ENCODE data around the gene IQGAP2. TPM values are rescaled to one million over a fixed set of nuclear protein-coding genes. Genes with fewer than 3 reads are reported as not detected.

The IQGAP2 gene
- polyA plus RNA-seq, 1 experiment, result 0.01 TPM

DNA sequence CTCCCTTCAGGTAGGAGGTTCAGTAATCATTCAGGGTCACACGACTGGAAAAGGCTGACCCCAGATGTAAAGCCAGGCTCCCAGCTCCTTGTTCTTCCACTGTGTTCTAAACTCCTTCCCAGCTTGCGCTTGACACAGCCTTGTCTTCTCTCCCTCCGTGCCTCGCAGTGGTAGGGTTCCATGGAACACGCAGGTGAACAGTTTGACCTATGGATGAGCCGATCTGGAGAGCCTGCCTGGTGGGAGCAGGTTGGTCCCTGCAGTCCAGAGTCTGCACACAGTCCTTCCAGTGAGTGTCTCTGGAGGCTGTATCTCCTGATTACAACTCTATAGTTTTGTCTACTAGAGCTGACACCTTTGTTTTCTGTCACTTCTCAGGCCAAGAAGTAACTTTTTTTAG lies 85.9 kb downstream of the IQGAP2 start:
- ChIA-PET CTCF (no interaction called here), POLR2A (no interaction called here)
- no peak for DNase-seq (ENCODE audit: low read depth)
- TF ChIP-seq CTCF (IDR thresholded peaks at IDR 0.05; ENCODE audit: insufficient read depth, low read depth, low read length), result no peak
- Histone ChIP-seq H3K27me3 (ENCODE audit: control insufficient read depth, insufficient read depth, low read length) (no peaks in the 10 kb centered on the region), H3K4me3 (ENCODE audit: low read depth, low read length) (no peak overlapping the region), H3K36me3 (ENCODE audit: control insufficient read depth, insufficient read depth, low read length) (no peaks in the 10 kb centered on the region)

DNA sequence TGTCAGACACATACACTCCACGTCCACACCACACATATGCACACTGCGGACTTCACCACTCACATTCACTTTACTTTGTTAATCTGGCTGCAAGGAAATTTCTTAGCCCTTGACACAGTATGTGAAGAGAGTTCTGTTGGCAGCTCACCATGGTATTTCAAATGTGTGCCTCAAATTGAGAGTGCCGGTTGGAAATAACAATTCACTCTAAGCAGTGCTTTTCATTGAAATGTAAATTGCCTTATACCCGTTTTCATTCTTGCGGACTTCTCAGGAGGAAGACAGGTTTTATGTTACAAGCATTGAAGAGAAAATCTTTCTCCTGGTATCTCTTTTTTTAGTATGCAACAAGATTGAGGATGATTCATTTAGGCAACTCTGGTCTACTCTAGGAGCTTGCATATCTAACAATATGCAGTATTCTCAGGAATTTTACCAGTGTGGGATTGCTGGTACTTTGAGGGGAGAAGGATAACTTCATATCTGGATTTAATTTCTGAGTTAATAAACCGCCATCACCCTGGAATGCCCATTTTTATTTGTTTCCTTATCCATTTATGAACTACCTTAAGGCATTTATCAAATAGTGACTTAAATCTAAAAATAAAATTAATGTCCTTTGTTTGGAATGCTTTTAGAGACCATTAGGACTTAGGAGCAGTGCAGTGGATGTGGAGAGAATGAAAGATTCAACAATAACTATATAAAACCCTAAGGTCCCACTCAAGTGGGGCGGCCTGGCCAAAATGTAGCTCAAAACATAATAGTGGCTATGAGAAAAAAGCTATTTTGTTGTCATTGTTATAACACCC lies 87.0 kb downstream of the IQGAP2 start:
- H3K4me3 ChIP-seq (ENCODE audit: low read depth, low read length), result no peak overlapping the region
- no peaks in the 10 kb centered on the region for H3K27me3 ChIP-seq (ENCODE audit: control insufficient read depth, insufficient read depth, low read length)
- no peak for TF ChIP-seq CTCF (IDR thresholded peaks at IDR 0.05; ENCODE audit: insufficient read depth, low read depth, low read length)
- H3K36me3 ChIP-seq (ENCODE audit: control insufficient read depth, insufficient read depth, low read length), result no peaks in the 10 kb centered on the region
- no peak for DNase-seq (ENCODE audit: low read depth)
- POLR2A ChIA-PET, result interaction anchor here (0.7 kb wide), 1 partner anchor 38 kb away, joined by 3 read pairs; no protein-coding TSS in a partner anchor
- CTCF ChIA-PET, result no interaction called here

GRCh38 chr5:76490960-76491359 lies 87.9 kb downstream of the IQGAP2 start:
- CTCF ChIA-PET, result no interaction called here
- POLR2A ChIA-PET, result no interaction called here
- no peak for DNase-seq (ENCODE audit: low read depth)

GRCh38 chr5:76492819-76493189 lies 89.7 kb downstream of the IQGAP2 start:
- Histone ChIP-seq H3K27me3 (ENCODE audit: control insufficient read depth, insufficient read depth, low read length) (no peaks in the 10 kb centered on the region), H3K36me3 (ENCODE audit: control insufficient read depth, insufficient read depth, low read length) (no peaks in the 10 kb centered on the region), H3K4me3 (ENCODE audit: low read depth, low read length) (no peak overlapping the region)
- CTCF ChIA-PET, result no interaction called here
- TF ChIP-seq CTCF (IDR thresholded peaks at IDR 0.05; ENCODE audit: insufficient read depth, low read depth, low read length), result no peak
- no peak for DNase-seq (ENCODE audit: low read depth)
- POLR2A ChIA-PET, result no interaction called here

More at GRCh38 chr5:76490960-76491359, 87.9 kb downstream of the IQGAP2 start:
- Histone ChIP-seq H3K36me3 (ENCODE audit: control insufficient read depth, insufficient read depth, low read length) (no peaks in the 10 kb centered on the region), H3K27me3 (ENCODE audit: control insufficient read depth, insufficient read depth, low read length) (no peaks in the 10 kb centered on the region), H3K4me3 (ENCODE audit: low read depth, low read length) (no peak overlapping the region)
- no peak for TF ChIP-seq CTCF (IDR thresholded peaks at IDR 0.05; ENCODE audit: insufficient read depth, low read depth, low read length)

GRCh38 chr5:76493190-76493837 lies 90.2 kb downstream of the IQGAP2 start:
- no peak for DNase-seq (ENCODE audit: low read depth)
- POLR2A ChIA-PET, result no interaction called here
- Histone ChIP-seq H3K36me3 (ENCODE audit: control insufficient read depth, insufficient read depth, low read length) (no peaks in the 10 kb centered on the region), H3K27me3 (ENCODE audit: control insufficient read depth, insufficient read depth, low read length) (peaks cover 1% of the 10 kb centered on the region; the same call in 1 of the 2 replicates), H3K4me3 (ENCODE audit: low read depth, low read length) (no peak overlapping the region)
- CTCF ChIA-PET, result no interaction called here
- TF ChIP-seq CTCF (IDR thresholded peaks at IDR 0.05; ENCODE audit: insufficient read depth, low read depth, low read length), result no peak
